ENCODE measurements around the gene THSD8.

Gene THSD8

GRCh38 chr19:12779162-12779993, 22.5 kb upstream of the THSD8 start:
- DNase-seq (ENCODE audit: low read depth, low spot score) = peak; percentile 84

DNA sequence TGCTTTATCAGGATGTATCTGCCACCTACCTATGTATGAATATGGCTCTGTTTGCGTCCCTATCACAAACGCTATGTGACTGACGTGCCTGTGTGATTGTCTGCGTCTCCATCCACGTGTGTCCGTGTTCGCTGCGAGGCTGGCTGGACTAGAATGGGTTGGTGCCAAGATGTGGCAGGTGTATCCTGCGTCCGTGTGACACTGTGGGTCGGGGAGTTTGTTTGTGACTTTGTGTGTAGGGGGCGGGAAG, 19.8 kb upstream of the THSD8 start:
- no peak for DNase-seq (ENCODE audit: low read depth, low spot score)

DNA sequence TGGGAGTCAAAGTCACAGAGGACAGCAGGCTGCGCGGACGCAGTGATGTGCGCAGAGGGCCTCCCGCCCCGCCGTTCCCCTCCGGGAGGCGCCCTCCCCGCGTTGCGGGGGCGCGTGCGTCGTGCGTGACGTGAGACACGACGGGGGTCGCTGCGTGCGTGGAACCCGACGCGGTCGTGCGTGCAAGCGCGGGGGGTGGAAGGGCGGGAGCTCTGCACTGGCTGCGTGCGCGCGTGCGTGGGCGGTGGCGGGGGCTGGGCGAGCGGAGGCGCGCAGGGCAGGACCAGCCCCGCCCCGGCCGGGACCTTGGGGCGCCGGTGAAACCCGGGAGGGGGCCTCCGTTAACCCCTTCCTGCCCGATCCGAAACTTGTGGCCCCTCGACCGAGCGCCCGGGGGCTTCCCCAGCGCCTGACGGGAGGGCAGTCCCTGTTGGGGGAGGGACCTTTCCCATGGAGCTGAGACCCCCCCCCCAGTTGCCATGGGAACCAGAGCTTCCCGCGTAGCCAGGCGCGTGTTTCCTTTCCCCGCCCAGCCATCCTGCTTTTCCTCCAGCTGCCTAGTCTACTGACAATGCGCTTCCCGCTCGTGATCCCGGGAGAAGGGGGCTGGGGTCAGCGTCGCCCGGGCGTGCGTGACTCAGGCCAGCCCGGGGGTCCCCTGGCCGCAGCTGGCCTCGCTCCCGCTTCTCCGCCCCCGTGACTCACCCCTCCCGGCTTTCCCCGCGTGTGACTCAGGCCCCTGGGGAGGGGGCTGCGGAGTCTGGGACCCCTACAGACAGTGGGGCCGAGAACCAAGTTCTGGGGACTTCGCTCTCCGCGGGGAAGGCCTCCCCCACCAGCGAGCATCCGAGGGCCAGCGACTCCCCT, 19.2 kb upstream of the THSD8 start:
- peak; percentile 88 for DNase-seq (ENCODE audit: low read depth, low spot score)

GRCh38 chr19:12783291-12783848, 18.5 kb upstream of the THSD8 start:
- DNase-seq (ENCODE audit: low read depth, low spot score) = no peak

DNA sequence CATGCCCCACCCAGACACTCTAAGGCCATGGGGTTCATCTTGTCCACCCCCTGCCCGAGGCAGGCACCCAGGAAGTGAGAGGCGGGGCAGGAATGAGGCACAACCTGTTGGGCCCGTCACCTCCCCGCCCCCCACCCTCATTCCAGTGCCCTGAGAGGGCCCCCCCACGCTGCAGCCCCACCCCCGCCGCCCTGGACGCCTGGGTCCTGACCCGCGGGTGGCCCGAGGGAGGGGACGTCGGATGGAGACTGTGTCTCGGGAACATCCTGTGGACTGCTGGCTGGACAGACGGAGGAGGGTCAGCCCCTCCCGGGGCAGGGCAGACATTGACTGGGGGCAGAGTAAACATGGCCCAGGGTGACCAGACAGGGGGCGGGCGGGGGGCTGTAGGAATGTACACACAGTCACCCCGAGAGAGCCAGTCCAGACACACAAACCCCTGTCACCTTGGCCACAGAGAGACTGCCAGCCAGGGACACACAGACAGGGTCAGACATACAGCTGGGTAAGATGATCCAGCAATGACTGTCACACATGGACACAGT, 17.9 kb upstream of the THSD8 start:
- peak; percentile 44 for DNase-seq (ENCODE audit: low read depth, low spot score)

DNA sequence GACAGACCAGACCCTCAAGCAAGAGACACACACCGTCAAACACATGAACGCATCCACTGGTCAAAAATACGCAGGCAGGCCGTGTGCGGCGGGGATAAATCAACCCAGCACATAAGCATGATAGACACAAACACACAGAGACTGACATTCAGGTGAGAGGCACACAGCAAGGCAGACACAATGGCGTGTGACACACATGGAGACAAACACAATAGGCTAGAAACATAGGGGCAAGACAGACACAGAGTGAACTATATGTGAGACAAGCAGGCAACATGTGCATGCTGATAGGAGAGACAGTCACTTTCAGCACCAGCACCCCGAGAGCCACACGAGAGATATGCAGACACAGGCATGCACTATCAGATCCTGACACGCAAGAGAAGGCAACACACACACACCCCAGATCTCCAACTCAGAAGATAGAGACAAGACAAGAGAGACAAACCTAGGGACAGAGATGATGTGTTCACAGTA, 17.4 kb upstream of the THSD8 start:
- DNase-seq (ENCODE audit: low read depth, low spot score) = peak; percentile 19

- DNase-seq (ENCODE audit: low read depth, low spot score) = peak; percentile 27
Observed at GRCh38 chr19:12784871-12785430, 16.9 kb upstream of the THSD8 start.

- no peak for DNase-seq (ENCODE audit: low read depth, low spot score)
Observed at GRCh38 chr19:12785431-12786031, 16.3 kb upstream of the THSD8 start.

DNA sequence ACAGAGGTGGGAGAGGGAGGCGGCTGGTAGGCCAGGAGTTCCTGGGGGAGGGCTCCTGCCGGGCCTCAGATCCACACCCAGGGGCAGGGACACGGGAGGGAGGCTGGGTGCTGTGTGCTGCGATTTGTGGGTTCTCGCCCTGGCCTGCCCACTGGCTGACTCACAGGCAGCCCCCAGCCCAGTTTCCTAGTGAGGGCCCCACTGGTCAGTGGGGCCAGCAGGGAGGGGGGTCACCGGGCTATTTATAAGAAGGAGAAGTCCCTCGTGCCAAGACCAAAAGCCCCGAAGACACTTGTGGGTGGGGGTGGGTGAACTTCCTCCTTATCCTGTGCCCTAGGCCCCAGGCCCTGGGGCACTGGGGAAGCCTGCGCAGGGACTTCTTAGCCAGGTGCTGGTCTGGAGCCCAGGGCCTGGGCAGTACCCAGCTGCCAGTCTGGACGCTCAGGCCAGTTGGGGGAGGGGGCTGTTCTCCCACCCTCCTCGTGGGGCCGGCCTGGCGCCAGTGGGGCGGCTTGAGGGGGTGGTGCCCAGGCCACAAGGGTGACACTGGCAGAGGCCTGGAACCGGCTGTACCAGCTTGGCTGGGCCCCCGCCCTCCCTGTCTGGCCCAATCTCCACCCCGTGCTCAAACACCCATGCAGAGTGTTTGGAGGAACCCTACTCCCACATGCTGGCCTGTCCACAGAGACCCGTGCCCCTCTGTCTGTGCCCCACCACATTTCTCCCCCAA, 15.6 kb upstream of the THSD8 start:
- no peak for DNase-seq (ENCODE audit: low read depth, low spot score)

GRCh38 chr19:12786952-12787351, 14.9 kb upstream of the THSD8 start:
- DNase-seq (ENCODE audit: low read depth, low spot score) = no peak

- DNase-seq (ENCODE audit: low read depth, low spot score) = no peak
Observed at GRCh38 chr19:12787458-12787857, 14.4 kb upstream of the THSD8 start.

DNA sequence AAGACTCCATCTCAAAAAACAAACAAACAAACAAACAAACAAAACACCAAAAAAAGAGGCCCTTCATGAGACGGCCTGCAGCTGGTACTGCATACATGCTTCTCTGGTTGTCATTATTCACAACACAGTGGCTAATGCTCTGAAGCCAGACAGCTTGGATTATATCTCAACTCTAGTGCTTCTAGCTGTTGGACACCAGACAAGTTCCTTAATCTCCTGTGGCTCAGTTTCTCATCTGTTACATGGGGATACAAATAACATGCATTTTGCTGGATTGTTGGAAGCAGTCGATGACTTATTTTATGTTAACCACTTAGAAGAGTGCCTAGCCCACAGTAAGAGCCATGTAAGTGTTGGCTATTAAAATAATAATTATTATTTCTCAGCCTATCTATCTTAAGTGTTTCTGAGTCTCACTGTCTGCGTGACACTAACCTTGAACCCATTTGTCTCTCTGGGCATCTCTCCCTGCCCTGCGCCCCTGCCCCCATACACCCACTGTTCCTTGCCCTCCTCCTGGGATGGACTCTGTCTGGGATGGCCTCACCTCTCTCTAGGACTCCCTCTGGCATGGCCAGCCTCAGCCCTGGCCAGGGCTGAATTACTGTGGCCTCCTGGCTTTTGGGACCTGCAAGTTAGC, 13.7 kb upstream of the THSD8 start:
- DNase-seq (ENCODE audit: low read depth, low spot score) = no peak

GRCh38 chr19:12788682-12789097, 13.2 kb upstream of the THSD8 start:
- DNase-seq (ENCODE audit: low read depth, low spot score) = peak; percentile 86

GRCh38 chr19:12789098-12789903, 12.6 kb upstream of the THSD8 start:
- DNase-seq (ENCODE audit: low read depth, low spot score) = no peak

GRCh38 chr19:12789904-12790619, 11.8 kb upstream of the THSD8 start:
- peak; percentile 99 for DNase-seq (ENCODE audit: low read depth, low spot score)

- peak; percentile 26 for DNase-seq (ENCODE audit: low read depth, low spot score)
Observed at GRCh38 chr19:12790628-12791344, 11.1 kb upstream of the THSD8 start.

GRCh38 chr19:12791345-12792050, 10.4 kb upstream of the THSD8 start, which contains the start of gene JUNB:
JUNB (plus strand) TSS chr19:12791486; CDS start chr19:12791772, 286 bp downstream.
- peak; percentile 99 for DNase-seq (ENCODE audit: low read depth, low spot score)
